ENCODE results near the gene GNAI3.

DNA sequence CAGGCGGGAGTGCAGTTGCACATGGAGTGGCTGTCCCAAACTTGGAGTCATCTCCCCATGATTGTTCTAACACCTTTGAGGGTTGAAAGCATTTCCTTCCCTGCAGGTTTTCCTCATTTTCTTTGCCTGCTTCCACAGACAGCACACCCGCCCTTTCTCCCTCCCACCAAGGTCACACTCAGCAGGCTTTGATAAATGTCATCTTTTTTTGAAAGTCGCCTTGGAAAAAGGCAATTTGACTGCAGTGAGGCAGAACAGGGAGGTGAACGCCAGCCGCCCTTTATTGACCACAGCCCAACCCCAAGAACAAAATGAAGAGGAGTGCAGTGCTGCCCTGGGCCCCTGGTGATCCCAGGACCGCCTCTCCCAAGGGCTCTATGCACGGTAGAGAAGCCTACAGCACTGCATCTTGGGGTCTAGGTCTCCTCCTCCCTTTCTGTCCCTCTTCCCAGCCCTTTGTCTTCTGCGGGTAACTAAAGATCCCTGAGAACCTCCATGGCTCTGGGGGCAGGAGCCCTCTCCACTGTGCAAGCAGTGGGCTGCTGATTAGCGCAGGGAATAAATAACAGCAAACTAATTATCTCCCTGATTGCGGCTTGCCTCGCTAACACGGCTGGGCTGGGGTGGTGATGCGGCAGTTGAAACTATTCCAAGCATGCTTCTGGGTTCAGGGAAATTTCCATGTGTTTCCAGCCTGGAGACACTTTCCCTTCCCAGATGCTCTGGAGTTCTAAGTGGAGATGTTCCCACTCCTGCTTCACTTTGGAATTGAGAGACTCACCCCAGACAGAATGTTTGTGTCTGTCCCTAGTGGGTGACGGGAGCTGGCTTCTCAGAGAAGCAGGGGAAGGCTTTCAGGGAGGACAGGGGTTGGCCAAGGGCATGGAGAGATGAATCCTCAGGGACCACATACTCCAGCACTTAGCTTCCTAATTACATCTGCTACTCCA is 27.1 kb upstream of the GNAI3 start:
- TF ChIP-seq, protein P1, sequence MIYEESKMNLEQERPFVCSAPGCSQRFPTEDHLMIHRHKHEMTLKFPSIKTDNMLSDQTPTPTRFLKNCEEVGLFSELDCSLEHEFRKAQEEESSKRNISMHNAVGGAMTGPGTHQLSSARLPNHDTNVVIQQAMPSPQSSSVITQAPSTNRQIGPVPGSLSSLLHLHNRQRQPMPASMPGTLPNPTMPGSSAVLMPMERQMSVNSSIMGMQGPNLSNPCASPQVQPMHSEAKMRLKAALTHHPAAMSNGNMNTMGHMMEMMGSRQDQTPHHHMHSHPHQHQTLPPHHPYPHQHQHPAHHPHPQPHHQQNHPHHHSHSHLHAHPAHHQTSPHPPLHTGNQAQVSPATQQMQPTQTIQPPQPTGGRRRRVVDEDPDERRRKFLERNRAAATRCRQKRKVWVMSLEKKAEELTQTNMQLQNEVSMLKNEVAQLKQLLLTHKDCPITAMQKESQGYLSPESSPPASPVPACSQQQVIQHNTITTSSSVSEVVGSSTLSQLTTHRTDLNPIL (CRISPR knock-in tag; IDR thresholded peaks at IDR 0.05; ENCODE audit: low read depth): no peak
- TF ChIP-seq, protein P2, sequence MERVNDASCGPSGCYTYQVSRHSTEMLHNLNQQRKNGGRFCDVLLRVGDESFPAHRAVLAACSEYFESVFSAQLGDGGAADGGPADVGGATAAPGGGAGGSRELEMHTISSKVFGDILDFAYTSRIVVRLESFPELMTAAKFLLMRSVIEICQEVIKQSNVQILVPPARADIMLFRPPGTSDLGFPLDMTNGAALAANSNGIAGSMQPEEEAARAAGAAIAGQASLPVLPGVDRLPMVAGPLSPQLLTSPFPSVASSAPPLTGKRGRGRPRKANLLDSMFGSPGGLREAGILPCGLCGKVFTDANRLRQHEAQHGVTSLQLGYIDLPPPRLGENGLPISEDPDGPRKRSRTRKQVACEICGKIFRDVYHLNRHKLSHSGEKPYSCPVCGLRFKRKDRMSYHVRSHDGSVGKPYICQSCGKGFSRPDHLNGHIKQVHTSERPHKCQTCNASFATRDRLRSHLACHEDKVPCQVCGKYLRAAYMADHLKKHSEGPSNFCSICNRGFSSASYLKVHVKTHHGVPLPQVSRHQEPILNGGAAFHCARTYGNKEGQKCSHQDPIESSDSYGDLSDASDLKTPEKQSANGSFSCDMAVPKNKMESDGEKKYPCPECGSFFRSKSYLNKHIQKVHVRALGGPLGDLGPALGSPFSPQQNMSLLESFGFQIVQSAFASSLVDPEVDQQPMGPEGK (CRISPR knock-in tag; IDR thresholded peaks at IDR 0.05; ENCODE audit: borderline replicate concordance): no peak
